HG02610 (cell line): Measurements from ENCODE around the gene ZNF775.
A peak's percentile ranks its signal among the peaks of the same experiment; 100 is the strongest.

Source experiments
- ATAC-seq: cut with Tn5 transposase; IDR thresholded peaks from one replicate; pipeline ENCODE4 v1.9.1; 2021; ENCODE audit warnings: mild to moderate bottlenecking, moderate library complexity; ENCODE audit not compliant: unreplicated experiment

The ZNF775 gene

GRCh38 chr7:150410131-150410530 is 31.0 kb downstream of the ZNF775 start:
- no peak for ATAC-seq

- no peak for ATAC-seq
These were observed 31.7 kb downstream of the ZNF775 start for GRCh38 chr7:150410680-150411346.

GRCh38 chr7:150411606-150412005 is 32.5 kb downstream of the ZNF775 start:
- ATAC-seq: no peak

- no peak for ATAC-seq
These were observed 32.9 kb downstream of the ZNF775 start for GRCh38 chr7:150412016-150412415.

- no peak for ATAC-seq
These were observed 33.7 kb downstream of the ZNF775 start for GRCh38 chr7:150412518-150413488.

- ATAC-seq: no peak
These were observed 34.5 kb downstream of the ZNF775 start for GRCh38 chr7:150413640-150414081.

- no peak for ATAC-seq
These were observed 36.3 kb downstream of the ZNF775 start for GRCh38 chr7:150415161-150416153.

GRCh38 chr7:150417239-150417638 is 38.1 kb downstream of the ZNF775 start:
- no peak for ATAC-seq

- ATAC-seq: no peak
These were observed 38.7 kb downstream of the ZNF775 start for GRCh38 chr7:150417863-150418262.

GRCh38 chr7:150420242-150420641 is 41.1 kb downstream of the ZNF775 start:
- no peak for ATAC-seq

GRCh38 chr7:150420987-150421674 is 42.0 kb downstream of the ZNF775 start:
- peak; percentile 94 for ATAC-seq

- ATAC-seq: no peak
These were observed 42.7 kb downstream of the ZNF775 start for GRCh38 chr7:150421831-150422230.

GRCh38 chr7:150425670-150426069 is 46.5 kb downstream of the ZNF775 start:
- ATAC-seq: no peak

GRCh38 chr7:150428671-150429451 is 49.7 kb downstream of the ZNF775 start:
- no peak for ATAC-seq

- no peak for ATAC-seq
These were observed 50.6 kb downstream of the ZNF775 start for GRCh38 chr7:150429699-150430098.

- no peak for ATAC-seq
These were observed 51.4 kb downstream of the ZNF775 start for GRCh38 chr7:150430465-150431085.

GRCh38 chr7:150431839-150432658 is 52.9 kb downstream of the ZNF775 start:
- no peak for ATAC-seq
